Neuronal stem cell (in vitro differentiated cells): ENCODE data around the gene PRSS21.

ENCODE experiments used
- DNase-seq: peaks from one replicate; pipeline ENCODE4 v3.0.0-alpha.2; 2013; ENCODE audit warnings: low spot score
- H2AFZ ChIP-seq: one replicate; pipeline ENCODE4 v1.6.1; 2013; ENCODE audit warnings: mild to moderate bottlenecking, low read length, inconsistent platforms
- H2AK5ac ChIP-seq: 2 replicates; pipeline ENCODE4 v1.6.1; 2013; ENCODE audit warnings: low read depth, mild to moderate bottlenecking, inconsistent platforms, low read length, moderate library complexity, mixed read lengths
- H2BK120ac ChIP-seq: 2 replicates; pipeline ENCODE4 v1.6.1; 2013; ENCODE audit warnings: low read depth, mild to moderate bottlenecking, inconsistent platforms, low read length, moderate library complexity, mixed read lengths
- H2BK12ac ChIP-seq: one replicate; pipeline ENCODE4 v1.6.1; 2013; ENCODE audit warnings: low read length, inconsistent platforms
- H2BK15ac ChIP-seq: 2 replicates; pipeline ENCODE4 v1.6.1; 2013; ENCODE audit warnings: mild to moderate bottlenecking, low read length, inconsistent platforms, mixed read lengths
- H2BK5ac ChIP-seq: one replicate; pipeline ENCODE4 v1.6.1; 2013; ENCODE audit warnings: inconsistent platforms, mild to moderate bottlenecking, low read length, moderate library complexity
- H3K14ac ChIP-seq: one replicate; pipeline ENCODE4 v1.6.1; 2013; ENCODE audit warnings: low read length, inconsistent platforms
- H3K18ac ChIP-seq: 2 replicates; pipeline ENCODE4 v1.6.1; 2013; ENCODE audit warnings: low read length, inconsistent platforms
- H3K23ac ChIP-seq: 2 replicates; pipeline ENCODE4 v1.6.1; 2013; ENCODE audit warnings: low read depth, mild to moderate bottlenecking, mixed read lengths, low read length, inconsistent platforms; ENCODE audit not compliant: poor library complexity
- H3K27ac ChIP-seq: replicated peaks from 3 replicates; pipeline ENCODE4 v1.5.1; 2013; ENCODE audit warnings: low read length, inconsistent platforms
- H3K27me3 ChIP-seq, 3 experiments: 2 replicates each; pipeline ENCODE4 v1.6.1; 2013; ENCODE audit warnings: low read length in 3 of 3, mild to moderate bottlenecking in 2 of 3, inconsistent platforms in 1 of 3, low read depth in 1 of 3, mixed read lengths in 1 of 3, moderate library complexity in 1 of 3; ENCODE audit not compliant: control insufficient read depth in 3 of 3, insufficient read depth in 3 of 3
- H3K36me3 ChIP-seq, 2 donors: replicated peaks in 1 of 2; 2 replicates each; pipeline ENCODE4 v1.6.1; 2013; ENCODE audit warnings: low read length in 2 of 2; ENCODE audit not compliant: control insufficient read depth in 2 of 2, insufficient read depth in 2 of 2
- H3K4ac ChIP-seq: 2 replicates; pipeline ENCODE4 v1.6.1; 2013; ENCODE audit warnings: inconsistent platforms, mild to moderate bottlenecking, low read length, moderate library complexity
- H3K4me1 ChIP-seq, 2 donors: 1 replicate in 1 of 2; 2 replicates in 1 of 2; pipeline ENCODE4 v1.6.1; 2013; ENCODE audit warnings: low read length in 2 of 2, low read depth in 1 of 2; ENCODE audit not compliant: control insufficient read depth in 2 of 2, insufficient read depth in 1 of 2
- H3K4me2 ChIP-seq: one replicate; pipeline ENCODE4 v1.6.1; 2013; ENCODE audit warnings: mild to moderate bottlenecking, low read length, inconsistent platforms; ENCODE audit not compliant: insufficient read depth, poor library complexity, severe bottlenecking
- H3K4me3 ChIP-seq, 2 donors: 2 replicates each; pipeline ENCODE4 v1.5.1; 2013; ENCODE audit warnings: low read length in 2 of 2, mild to moderate bottlenecking in 2 of 2, inconsistent platforms in 1 of 2, moderate library complexity in 1 of 2
- H3K79me1 ChIP-seq: one replicate; pipeline ENCODE4 v1.6.1; 2013; ENCODE audit warnings: low read depth, mild to moderate bottlenecking, inconsistent platforms, low read length, moderate library complexity
- H3K9ac ChIP-seq: one replicate; pipeline ENCODE4 v1.6.1; 2013; ENCODE audit warnings: mild to moderate bottlenecking, low read depth, low read length, inconsistent platforms; ENCODE audit not compliant: poor library complexity
- H3K9me3 ChIP-seq, 2 donors: replicated peaks in 1 of 2; 2 replicates each; pipeline versions ENCODE3 to v1.6.1; 2013; ENCODE audit warnings: low read length in 2 of 2, mild to moderate bottlenecking in 2 of 2, inconsistent platforms in 1 of 2, low read depth in 1 of 2, mixed read lengths in 1 of 2, moderate library complexity in 1 of 2; ENCODE audit not compliant: control insufficient read depth in 2 of 2, insufficient read depth in 1 of 2
- H4K8ac ChIP-seq: one replicate; pipeline ENCODE4 v1.6.1; 2013; ENCODE audit warnings: low read depth, mild to moderate bottlenecking, inconsistent platforms, low read length, moderate library complexity
- H4K91ac ChIP-seq: one replicate; pipeline ENCODE4 v1.6.1; 2013; ENCODE audit warnings: low read length, low read depth, mild to moderate bottlenecking, inconsistent platforms; ENCODE audit not compliant: poor library complexity
- WGBS, 2 donors: extraction: QIAGEN DNeasy Blood & Tissue Kit; methylation state at CpG; one replicate each; pipeline ENCODE4 v1.1.7; 2013; ENCODE audit warnings: missing lambda C conversion rate in 2 of 2, mixed read lengths in 1 of 2; ENCODE audit not compliant: insufficient read length in 2 of 2, insufficient replicate concordance in 1 of 2; ENCODE audit errors: extremely low coverage in 2 of 2; 5-methylcytosine and 5-hydroxymethylcytosine counted together

Gene PRSS21

GRCh38 chr16:2822496-2822895 lies 5.5 kb downstream of the PRSS21 start:
- no CpG with 5 or more reads among the region's 4 CpGs for WGBS, 2 donors
- H3K23ac ChIP-seq = no peak overlapping the region
- H3K4me3 ChIP-seq = no peak overlapping the region
- H3K27ac ChIP-seq = no peak overlapping the region
- H2BK12ac ChIP-seq = no peak overlapping the region
- H3K9me3 ChIP-seq = no peaks in the 10 kb centered on the region
- H3K36me3 ChIP-seq = no peaks in the 10 kb centered on the region
- H2BK120ac ChIP-seq = no peak overlapping the region
- no peak overlapping the region for H2BK15ac ChIP-seq
- H3K4me1 ChIP-seq = peaks cover 0 to 8% of the 10 kb centered on the region in 2 donors
- H3K14ac ChIP-seq = no peak overlapping the region
- H4K91ac ChIP-seq = no peak overlapping the region
- H2AFZ ChIP-seq = no peak overlapping the region
- H4K8ac ChIP-seq = no peak overlapping the region
- H2BK5ac ChIP-seq = no peak overlapping the region
- no peak overlapping the region for H2AK5ac ChIP-seq
- H3K4me2 ChIP-seq = no peak overlapping the region
- peaks cover 0 to 57% (median 0%) of the 10 kb centered on the region in 3 experiments for H3K27me3 ChIP-seq
- no peak for DNase-seq
- no peaks in the 10 kb centered on the region for H3K79me1 ChIP-seq
- no peak overlapping the region for H3K4ac ChIP-seq
- H3K9ac ChIP-seq = no peak overlapping the region
- no peak overlapping the region for H3K18ac ChIP-seq

GRCh38 chr16:2824626-2825025 lies 7.6 kb downstream of the PRSS21 start:
- no peak overlapping the region for H2BK5ac ChIP-seq
- H3K18ac ChIP-seq = no peak overlapping the region
- no peak overlapping the region for H2BK120ac ChIP-seq
- H4K91ac ChIP-seq = no peak overlapping the region
- H3K4me2 ChIP-seq = no peak overlapping the region
- H3K79me1 ChIP-seq = no peaks in the 10 kb centered on the region
- H4K8ac ChIP-seq = no peak overlapping the region
- H3K27ac ChIP-seq = no peak overlapping the region
- no peak overlapping the region for H3K23ac ChIP-seq
- H3K14ac ChIP-seq = no peak overlapping the region
- H2BK12ac ChIP-seq = no peak overlapping the region
- no peaks in the 10 kb centered on the region for H3K9me3 ChIP-seq
- no peak overlapping the region for H3K4ac ChIP-seq
- no CpG with 5 or more reads among the region's 10 CpGs for WGBS, 2 donors
- H2BK15ac ChIP-seq = no peak overlapping the region
- H3K27me3 ChIP-seq = peaks cover 0 to 64% (median 0%) of the 10 kb centered on the region in 3 experiments
- peaks cover 0 to 8% of the 10 kb centered on the region in 2 donors for H3K4me1 ChIP-seq
- no peak overlapping the region for H2AFZ ChIP-seq
- H3K36me3 ChIP-seq = no peaks in the 10 kb centered on the region
- no peak overlapping the region for H2AK5ac ChIP-seq
- no peak for DNase-seq
- H3K4me3 ChIP-seq = peak overlapping the region in 1 of 2 donors; percentile 21
- no peak overlapping the region for H3K9ac ChIP-seq

GRCh38 chr16:2825049-2825742 lies 8.2 kb downstream of the PRSS21 start:
- no peak overlapping the region for H3K4me3 ChIP-seq
- H3K4ac ChIP-seq = no peak overlapping the region
- H2AFZ ChIP-seq = no peak overlapping the region
- H3K27ac ChIP-seq = no peak overlapping the region
- no peak overlapping the region for H4K91ac ChIP-seq
- peaks cover 0 to 62% (median 0%) of the 10 kb centered on the region in 3 experiments for H3K27me3 ChIP-seq
- H2BK5ac ChIP-seq = no peak overlapping the region
- no peak overlapping the region for H2AK5ac ChIP-seq
- H3K18ac ChIP-seq = no peak overlapping the region
- no peaks in the 10 kb centered on the region for H3K36me3 ChIP-seq
- H2BK12ac ChIP-seq = no peak overlapping the region
- no peak overlapping the region for H3K9ac ChIP-seq
- no CpG with 5 or more reads among the region's 26 CpGs for WGBS, 2 donors
- H3K79me1 ChIP-seq = no peaks in the 10 kb centered on the region
- no peak overlapping the region for H3K14ac ChIP-seq
- H2BK15ac ChIP-seq = no peak overlapping the region
- H2BK120ac ChIP-seq = no peak overlapping the region
- no peak for DNase-seq
- no peaks in the 10 kb centered on the region for H3K9me3 ChIP-seq
- H3K23ac ChIP-seq = no peak overlapping the region
- peaks cover 0 to 5% of the 10 kb centered on the region in 2 donors for H3K4me1 ChIP-seq
- H3K4me2 ChIP-seq = no peak overlapping the region
- H4K8ac ChIP-seq = peak overlapping the region; percentile 29

- Histone ChIP-seq H3K27ac (no peak overlapping the region), H2BK12ac (no peak overlapping the region), H3K9me3 (no peaks in the 10 kb centered on the region), H3K27me3 (peaks cover 0 to 55% (median 0%) of the 10 kb centered on the region in 3 experiments), H2AK5ac (no peak overlapping the region), H3K4me1 (no peaks in the 10 kb centered on the region), H2BK15ac (no peak overlapping the region), H2BK5ac (no peak overlapping the region), H2BK120ac (no peak overlapping the region), H3K79me1 (no peaks in the 10 kb centered on the region), H3K4me3 (no peak overlapping the region), H4K8ac (no peak overlapping the region), H3K23ac (no peak overlapping the region), H2AFZ (no peak overlapping the region), H3K4ac (no peak overlapping the region), H4K91ac (no peak overlapping the region), H3K14ac (no peak overlapping the region), H3K18ac (no peak overlapping the region), H3K9ac (no peak overlapping the region), H3K4me2 (no peak overlapping the region), H3K36me3 (no peaks in the 10 kb centered on the region)
- WGBS, 2 donors = no CpG with 5 or more reads among the region's 11 CpGs
- no peak for DNase-seq
These were observed 8.9 kb downstream of the PRSS21 start for GRCh38 chr16:2825906-2826305.
